ENCODE results near the gene LHFPL3.

DNA sequence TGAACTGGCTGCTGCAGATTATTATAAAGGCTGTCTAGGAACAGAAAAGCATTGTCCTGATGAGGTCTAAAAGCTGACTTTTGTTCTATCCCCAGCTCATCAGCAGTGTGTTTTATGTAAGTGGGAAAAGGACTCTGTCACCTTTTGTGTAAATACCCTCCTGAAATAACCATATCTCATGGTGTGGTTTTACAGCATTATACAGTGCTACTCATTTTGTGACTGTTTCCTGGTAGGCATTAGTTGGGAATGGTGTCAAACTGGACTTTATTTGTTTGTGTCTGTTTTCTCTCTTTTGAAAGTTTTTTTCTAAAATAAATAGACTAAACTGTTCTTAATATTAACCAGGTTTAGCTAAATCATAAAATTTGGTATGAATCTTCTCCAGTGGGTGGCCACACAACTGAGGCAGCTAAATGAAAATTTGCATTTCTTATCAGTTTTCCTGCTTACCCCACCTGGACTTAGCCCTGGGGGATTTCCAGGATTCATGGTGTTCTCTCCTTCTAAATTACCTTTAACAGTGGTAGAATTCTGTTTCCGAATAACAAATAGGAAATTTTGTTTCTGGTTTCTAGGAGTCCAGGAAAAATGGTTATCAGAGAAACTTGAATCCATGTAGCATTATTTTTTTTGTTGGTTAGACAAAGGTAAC lies 140.9 kb downstream of the LHFPL3 start:
- TF ChIP-seq EZH2 (IDR thresholded peaks at IDR 0.05; ENCODE audit: borderline replicate concordance, low read depth, low read length, severe bottlenecking) (no peak), POLR2AphosphoS5 (IDR thresholded peaks at IDR 0.05; ENCODE audit: insufficient read depth, low read depth, low read length) (no peak), POLR2A (IDR thresholded peaks at IDR 0.05; ENCODE audit: low read depth, low read length) (no peak), FOS (IDR thresholded peaks at IDR 0.05; ENCODE audit: borderline replicate concordance, insufficient read depth, low read length) (no peak), MYC (IDR thresholded peaks at IDR 0.05; ENCODE audit: low read depth, low read length) (no peak)
- TF ChIP-seq, protein P1, sequence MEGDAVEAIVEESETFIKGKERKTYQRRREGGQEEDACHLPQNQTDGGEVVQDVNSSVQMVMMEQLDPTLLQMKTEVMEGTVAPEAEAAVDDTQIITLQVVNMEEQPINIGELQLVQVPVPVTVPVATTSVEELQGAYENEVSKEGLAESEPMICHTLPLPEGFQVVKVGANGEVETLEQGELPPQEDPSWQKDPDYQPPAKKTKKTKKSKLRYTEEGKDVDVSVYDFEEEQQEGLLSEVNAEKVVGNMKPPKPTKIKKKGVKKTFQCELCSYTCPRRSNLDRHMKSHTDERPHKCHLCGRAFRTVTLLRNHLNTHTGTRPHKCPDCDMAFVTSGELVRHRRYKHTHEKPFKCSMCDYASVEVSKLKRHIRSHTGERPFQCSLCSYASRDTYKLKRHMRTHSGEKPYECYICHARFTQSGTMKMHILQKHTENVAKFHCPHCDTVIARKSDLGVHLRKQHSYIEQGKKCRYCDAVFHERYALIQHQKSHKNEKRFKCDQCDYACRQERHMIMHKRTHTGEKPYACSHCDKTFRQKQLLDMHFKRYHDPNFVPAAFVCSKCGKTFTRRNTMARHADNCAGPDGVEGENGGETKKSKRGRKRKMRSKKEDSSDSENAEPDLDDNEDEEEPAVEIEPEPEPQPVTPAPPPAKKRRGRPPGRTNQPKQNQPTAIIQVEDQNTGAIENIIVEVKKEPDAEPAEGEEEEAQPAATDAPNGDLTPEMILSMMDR (IDR thresholded peaks at IDR 0.05; ENCODE audit: extremely low read depth in 1 of 2, insufficient read depth in 1 of 2, low read depth in 1 of 2, low read length in 2 of 2) = no peak
- TF ChIP-seq, protein P2, sequence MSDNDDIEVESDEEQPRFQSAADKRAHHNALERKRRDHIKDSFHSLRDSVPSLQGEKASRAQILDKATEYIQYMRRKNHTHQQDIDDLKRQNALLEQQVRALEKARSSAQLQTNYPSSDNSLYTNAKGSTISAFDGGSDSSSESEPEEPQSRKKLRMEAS (IDR thresholded peaks at IDR 0.05; ENCODE audit: insufficient read depth, insufficient read length) = no peak

All from endothelial cell of umbilical vein (primary cell).